Naive thymus-derived CD8-positive, alpha-beta T cell (primary cell): ENCODE data around the gene COX15. TPM values are rescaled to one million over a fixed set of nuclear protein-coding genes. Genes with fewer than 3 reads are reported as not detected.

Experiments
- ATAC-seq, 2 donors: fragments of 150-1000 bp; cut with Tn5 transposase in 1 of 2; sonication (Bioruptor Pico), chemical (Tn5 transposase) in 1 of 2; 1 replicate in 1 of 2; 2 replicates in 1 of 2; pipeline ENCODE4 v1.10.0; 2021; ENCODE audit warnings: mild to moderate bottlenecking in 2 of 2, moderate library complexity in 2 of 2
- POLR2A ChIA-PET: fragments of 350-600 bp; sonication (Branson Sonifier 250); formaldehyde crosslinking; loops from one replicate; lab custom pipeline; 2021; ENCODE audit warnings: antibody characterized with exemption; lab: Charles Lee
- DNase-seq, 10 donors: peaks; one replicate each; pipeline versions ENCODE4 v3.0.0 to v3.0.0-alpha.2; 2020 to 2022
- H3K27ac Mint-ChIP-seq, 10 donors: one replicate each; pipeline ENCODE4 v1.8.0; 2020 to 2022; ENCODE audit warnings: mild to moderate bottlenecking in 10 of 10, mixed read lengths in 10 of 10, moderate library complexity in 4 of 10, inconsistent platforms in 1 of 10
- H3K27me3 Mint-ChIP-seq, 5 donors: one replicate each; pipeline ENCODE4 v1.8.0; 2021 to 2022; ENCODE audit warnings: mixed read lengths in 5 of 5
- H3K36me3 Mint-ChIP-seq, 3 donors: one replicate each; pipeline ENCODE4 v1.8.0; 2020 to 2022; ENCODE audit warnings: mixed read lengths in 3 of 3, mild to moderate bottlenecking in 2 of 3, inconsistent platforms in 1 of 3
- H3K4me1 Mint-ChIP-seq, 4 donors: one replicate each; pipeline ENCODE4 v1.8.0; 2021 to 2022; ENCODE audit warnings: mixed read lengths in 4 of 4
- H3K4me3 Mint-ChIP-seq, 10 donors: one replicate each; pipeline ENCODE4 v1.8.0; 2020 to 2022; ENCODE audit warnings: mild to moderate bottlenecking in 10 of 10, mixed read lengths in 10 of 10, moderate library complexity in 6 of 10, inconsistent platforms in 1 of 10
- H3K9me3 Mint-ChIP-seq, 9 donors: one replicate each; pipeline ENCODE4 v1.8.0; 2020 to 2022; ENCODE audit warnings: mixed read lengths in 9 of 9, mild to moderate bottlenecking in 3 of 9, inconsistent platforms in 1 of 9, moderate library complexity in 1 of 9
- polyA plus RNA-seq, 3 donors: library from polyadenylated mRNA; unstranded; fragments of 300-500 nt; fragmentation: Illumina TruSeq; gene quantifications; one replicate each; pipeline ENCODE4 v1.2.3, GENCODE V29; 2021
- total RNA-seq, 8 experiments: library from RNA in 2 of 8; stranded (reverse) in 2 of 8; gene quantifications; one replicate each; pipeline ENCODE4 v1.2.3 and lab custom pipeline; 2021 to 2026

COX15 gene
- total RNA-seq (10 to 100 TPM; 34.2 to 39.4 TPM), polyA plus RNA-seq (10 to 100 TPM; 33.3 to 34.7 (median 33.8) TPM), total RNA-seq (lab: John Stamatoyannopoulos, UW) (13.3 to 35.1 (median 22.5) reads per million in 6 experiments)

GRCh38 chr10:99732033-99732842, at the start of gene COX15, which contains the start of gene CUTC:
COX15 (minus strand) TSS chr10:99732127; CDS start chr10:99732049, 78 bp downstream.
CUTC (plus strand) TSS chr10:99732234; CDS start chr10:99732349, 115 bp downstream.
- H3K4me1 Mint-ChIP-seq, result peaks cover 23 to 59% (median 52%) of the 10 kb centered on the region in 4 donors
- peak; percentile 88 for ATAC-seq

DNA sequence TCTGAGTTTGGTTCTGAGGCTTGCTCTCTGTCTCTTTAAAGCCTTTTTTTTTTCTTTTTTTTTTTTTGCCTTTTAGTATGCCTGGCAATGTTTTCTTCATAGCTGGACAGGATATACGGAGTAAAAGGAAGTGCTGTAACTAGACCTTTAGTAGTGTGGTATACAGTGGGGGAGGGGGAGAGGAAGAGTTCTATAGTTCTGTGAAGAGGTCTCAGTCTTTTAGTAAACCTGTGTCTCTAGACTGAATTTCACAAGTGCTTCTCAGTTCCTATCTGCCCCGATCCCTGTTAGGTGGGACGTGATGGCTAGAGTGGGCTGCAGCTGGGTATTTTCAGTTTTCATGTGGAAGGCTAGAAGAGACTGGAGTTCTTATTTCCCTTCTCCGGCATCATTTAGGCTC, 47.4 kb upstream of the COX15 start:
- ATAC-seq (no peak), DNase-seq (no peak)
- H3K27ac Mint-ChIP-seq, result no peak overlapping the region
- H3K36me3 Mint-ChIP-seq, result peaks cover 0 to 23% (median 14%) of the 10 kb centered on the region in 3 donors
- POLR2A ChIA-PET, result no interaction called here
- H3K9me3 Mint-ChIP-seq, result peaks cover 0 to 9% (median 0%) of the 10 kb centered on the region in 9 donors
- H3K4me3 Mint-ChIP-seq, result no peak overlapping the region
- H3K4me1 Mint-ChIP-seq, result peaks cover 3 to 23% (median 5%) of the 10 kb centered on the region in 4 donors
- H3K27me3 Mint-ChIP-seq, result peaks cover 0 to 2% (median 0%) of the 10 kb centered on the region in 5 donors

More at GRCh38 chr10:99732033-99732842, at the start of gene COX15, which contains the start of gene CUTC:
- peak; percentile 92 to 96 (median 93) for DNase-seq
- Mint-ChIP-seq H3K36me3 (peaks cover 5 to 43% (median 9%) of the 10 kb centered on the region in 3 donors), H3K4me3 (peak within 1 kb of the TSS; percentile 99 to 100 (median 100)), H3K27me3 (peaks cover 0 to 1% (median 0%) of the 10 kb centered on the region in 5 donors), H3K9me3 (no peaks in the 10 kb centered on the region), H3K27ac (peak within 1 kb of the TSS; percentile 97 to 100 (median 99))
- POLR2A ChIA-PET, result interaction anchor here (0.8 to 2.3 kb wide), 8 partner anchors 8 to 1995 kb away, joined by 3 to 14 read pairs (median 4); partner anchors contain the start of genes ENTPD7, GOT1, SLC25A28 and ZFYVE27

DNA sequence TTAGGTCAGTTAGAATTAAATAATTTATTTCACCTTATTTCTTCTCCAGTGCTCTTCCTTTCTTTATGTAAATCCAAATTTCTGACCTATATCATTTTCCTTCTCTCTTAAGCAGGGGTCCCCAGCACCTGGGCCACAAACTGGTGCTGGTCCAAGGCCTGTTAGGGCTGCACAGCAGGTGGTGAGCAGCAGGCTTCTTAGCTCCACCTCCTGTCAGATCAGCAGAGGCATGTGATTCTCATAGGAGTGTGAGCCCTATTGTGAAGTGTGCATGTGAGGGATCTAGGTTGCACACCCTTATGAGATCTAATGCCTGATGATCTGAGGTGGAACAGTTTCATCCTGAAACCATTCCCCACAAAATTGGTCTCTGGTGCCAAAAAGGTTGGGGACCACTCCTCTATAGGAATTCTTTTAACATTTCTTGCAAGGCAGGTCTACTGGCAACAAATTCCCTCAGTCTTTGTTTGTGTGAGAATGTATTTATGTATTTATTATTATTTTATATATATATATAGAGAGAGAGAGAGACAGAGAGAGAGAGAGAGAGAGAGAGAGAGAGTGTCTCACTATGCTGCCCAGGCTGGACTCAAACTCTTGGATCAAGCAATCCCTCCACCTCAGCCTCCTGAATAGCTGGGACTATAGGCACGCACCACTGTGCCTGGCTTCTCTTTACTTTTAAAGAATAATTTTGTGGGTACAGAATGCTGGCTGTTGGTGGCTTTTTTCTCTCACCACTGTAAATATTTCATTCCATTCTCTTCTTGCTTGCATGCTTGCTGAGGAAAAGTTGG, 46.2 kb upstream of the COX15 start:
- Mint-ChIP-seq H3K27me3 (peaks cover 0 to 2% (median 0%) of the 10 kb centered on the region in 5 donors), H3K36me3 (peaks cover 0 to 18% (median 14%) of the 10 kb centered on the region in 3 donors), H3K9me3 (peaks cover 0 to 9% (median 1%) of the 10 kb centered on the region in 9 donors), H3K4me3 (no peak overlapping the region), H3K4me1 (peaks cover 3 to 23% (median 5%) of the 10 kb centered on the region in 4 donors), H3K27ac (no peak overlapping the region)
- POLR2A ChIA-PET, result no interaction called here
- DNase-seq (no peak), ATAC-seq (no peak)

DNA sequence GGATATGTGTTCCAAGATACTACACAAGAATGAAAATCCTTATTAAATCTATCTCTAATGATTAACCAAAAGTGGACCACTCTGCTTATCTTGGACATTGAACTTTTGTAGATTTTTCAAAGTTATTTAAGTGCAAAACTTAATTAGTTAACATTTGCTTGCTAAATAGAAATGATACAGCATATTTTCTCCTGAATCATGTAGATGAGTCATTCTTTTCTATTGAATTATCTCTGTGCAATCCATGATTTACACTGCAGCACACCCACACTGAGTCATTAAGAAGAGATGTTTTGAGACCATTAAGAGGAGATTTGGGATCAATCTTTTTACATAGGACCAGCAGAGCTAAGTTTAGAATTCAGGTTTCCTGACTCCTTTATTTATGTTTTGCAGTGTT, 43.9 kb upstream of the COX15 start:
- Mint-ChIP-seq H3K9me3 (peaks cover 0 to 10% (median 2%) of the 10 kb centered on the region in 9 donors), H3K27me3 (peaks cover 0 to 2% (median 0%) of the 10 kb centered on the region in 5 donors), H3K4me1 (peaks cover 3 to 23% (median 5%) of the 10 kb centered on the region in 4 donors), H3K27ac (no peak overlapping the region), H3K4me3 (no peak overlapping the region), H3K36me3 (peaks cover 0 to 14% (median 13%) of the 10 kb centered on the region in 3 donors)
- POLR2A ChIA-PET, result no interaction called here
- ATAC-seq (no peak), DNase-seq (no peak)

GRCh38 chr10:99770408-99771045, 38.6 kb upstream of the COX15 start:
- peaks cover 0 to 7% (median 3%) of the 10 kb centered on the region in 4 donors for H3K4me1 Mint-ChIP-seq
- no peak overlapping the region for H3K27ac Mint-ChIP-seq
- H3K9me3 Mint-ChIP-seq, result peaks cover 0 to 17% (median 0%) of the 10 kb centered on the region in 9 donors
- DNase-seq (no peak), ATAC-seq (no peak)
- H3K36me3 Mint-ChIP-seq, result peaks cover 8 to 21% (median 11%) of the 10 kb centered on the region in 3 donors
- no peaks in the 10 kb centered on the region for H3K27me3 Mint-ChIP-seq
- no peak overlapping the region for H3K4me3 Mint-ChIP-seq
- POLR2A ChIA-PET, result no interaction called here

DNA sequence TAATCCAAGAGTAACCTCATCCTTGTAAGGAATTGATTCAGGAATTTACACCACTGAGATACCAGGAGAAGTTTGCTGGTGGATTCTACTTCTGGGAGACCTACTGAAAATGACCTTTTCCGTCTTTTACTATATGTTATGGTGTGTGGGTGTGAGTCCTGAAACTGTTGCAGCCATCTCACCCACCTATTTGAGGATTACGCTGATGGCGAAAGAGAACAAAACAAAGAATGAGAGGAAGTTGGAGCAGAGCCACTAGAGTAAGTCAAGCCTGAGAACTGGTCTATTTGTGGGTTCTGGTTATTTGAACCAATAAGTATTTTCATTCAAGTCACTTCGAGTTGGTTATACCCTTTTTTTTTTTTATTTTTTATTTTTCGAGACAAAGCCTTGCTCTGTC, 37.8 kb upstream of the COX15 start:
- Mint-ChIP-seq H3K4me1 (peaks cover 0 to 7% (median 3%) of the 10 kb centered on the region in 4 donors), H3K27me3 (no peaks in the 10 kb centered on the region), H3K27ac (no peak overlapping the region), H3K36me3 (peaks cover 8 to 21% (median 11%) of the 10 kb centered on the region in 3 donors), H3K4me3 (no peak overlapping the region), H3K9me3 (peaks cover 0 to 19% (median 0%) of the 10 kb centered on the region in 9 donors)
- ATAC-seq, result no peak
- POLR2A ChIA-PET, result no interaction called here
- no peak for DNase-seq

DNA sequence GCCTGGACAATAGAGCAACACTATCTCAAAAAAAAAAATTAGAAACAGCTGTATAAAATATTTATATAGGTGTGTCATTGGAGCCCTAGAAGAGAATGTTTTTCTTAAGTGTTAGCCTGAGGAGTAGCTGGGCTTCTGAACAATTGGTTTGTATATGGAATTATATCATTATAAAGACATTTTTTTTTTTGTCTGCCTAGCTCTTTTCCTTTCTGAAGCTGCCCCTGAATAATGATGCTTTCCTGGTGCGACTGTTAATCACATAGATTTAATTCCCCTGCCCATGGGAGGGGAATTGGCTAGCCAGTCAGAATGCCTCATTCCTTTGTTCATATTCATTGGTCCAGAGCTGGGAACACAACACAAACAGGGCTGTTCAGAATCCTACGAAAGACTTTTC, 36.6 kb upstream of the COX15 start:
- peaks cover 8 to 29% (median 15%) of the 10 kb centered on the region in 3 donors for H3K36me3 Mint-ChIP-seq
- no peak overlapping the region for H3K27ac Mint-ChIP-seq
- POLR2A ChIA-PET, result no interaction called here
- ATAC-seq (no peak), DNase-seq (no peak)
- H3K4me1 Mint-ChIP-seq, result peaks cover 0 to 7% (median 3%) of the 10 kb centered on the region in 4 donors
- H3K9me3 Mint-ChIP-seq, result peaks cover 0 to 30% (median 0%) of the 10 kb centered on the region in 9 donors
- no peak overlapping the region for H3K4me3 Mint-ChIP-seq
- H3K27me3 Mint-ChIP-seq, result no peaks in the 10 kb centered on the region

- POLR2A ChIA-PET, result interaction anchor here (0.6 kb wide), 1 partner anchor 1596 kb away, joined by 3 read pairs; no protein-coding TSS in a partner anchor
- H3K4me1 Mint-ChIP-seq, result peaks cover 0 to 7% (median 3%) of the 10 kb centered on the region in 4 donors
Measured at GRCh38 chr10:99767901-99768300, 36.0 kb upstream of the COX15 start.

DNA sequence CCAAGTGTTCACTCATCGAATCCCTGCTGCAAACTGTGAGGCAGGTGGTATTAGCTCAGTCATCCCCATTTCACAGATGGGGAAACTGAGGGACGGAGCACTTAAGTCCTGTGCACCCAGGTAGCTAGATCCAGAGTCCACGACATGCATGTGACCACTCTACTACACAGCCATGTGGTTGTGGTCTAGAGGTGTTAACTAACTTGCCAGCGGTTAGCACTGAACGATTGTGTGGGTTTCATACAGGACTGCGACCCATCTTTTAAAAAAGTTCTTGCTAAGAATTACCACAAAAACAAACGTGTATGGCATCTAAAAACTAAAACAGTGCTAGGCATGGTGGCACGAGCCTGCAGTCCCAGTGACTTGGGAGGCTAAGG, 34.4 kb upstream of the COX15 start:
- peaks cover 0 to 46% (median 7%) of the 10 kb centered on the region in 9 donors for H3K9me3 Mint-ChIP-seq
- H3K27ac Mint-ChIP-seq, result no peak overlapping the region
- POLR2A ChIA-PET, result no interaction called here
- ATAC-seq (no peak), DNase-seq (peak in 1 of 10 donors; percentile 9)
- H3K4me1 Mint-ChIP-seq, result peaks cover 0 to 7% (median 4%) of the 10 kb centered on the region in 4 donors
- peaks cover 22 to 42% (median 30%) of the 10 kb centered on the region in 3 donors for H3K36me3 Mint-ChIP-seq
- no peak overlapping the region for H3K4me3 Mint-ChIP-seq
- no peaks in the 10 kb centered on the region for H3K27me3 Mint-ChIP-seq

More at GRCh38 chr10:99767901-99768300, 36.0 kb upstream of the COX15 start:
- H3K27me3 Mint-ChIP-seq, result no peaks in the 10 kb centered on the region
- H3K36me3 Mint-ChIP-seq, result peaks cover 11 to 31% (median 19%) of the 10 kb centered on the region in 3 donors
- H3K4me3 Mint-ChIP-seq, result no peak overlapping the region
- no peak for ATAC-seq
- H3K27ac Mint-ChIP-seq, result no peak overlapping the region
- no peak for DNase-seq
- H3K9me3 Mint-ChIP-seq, result peaks cover 0 to 35% (median 0%) of the 10 kb centered on the region in 9 donors

DNA sequence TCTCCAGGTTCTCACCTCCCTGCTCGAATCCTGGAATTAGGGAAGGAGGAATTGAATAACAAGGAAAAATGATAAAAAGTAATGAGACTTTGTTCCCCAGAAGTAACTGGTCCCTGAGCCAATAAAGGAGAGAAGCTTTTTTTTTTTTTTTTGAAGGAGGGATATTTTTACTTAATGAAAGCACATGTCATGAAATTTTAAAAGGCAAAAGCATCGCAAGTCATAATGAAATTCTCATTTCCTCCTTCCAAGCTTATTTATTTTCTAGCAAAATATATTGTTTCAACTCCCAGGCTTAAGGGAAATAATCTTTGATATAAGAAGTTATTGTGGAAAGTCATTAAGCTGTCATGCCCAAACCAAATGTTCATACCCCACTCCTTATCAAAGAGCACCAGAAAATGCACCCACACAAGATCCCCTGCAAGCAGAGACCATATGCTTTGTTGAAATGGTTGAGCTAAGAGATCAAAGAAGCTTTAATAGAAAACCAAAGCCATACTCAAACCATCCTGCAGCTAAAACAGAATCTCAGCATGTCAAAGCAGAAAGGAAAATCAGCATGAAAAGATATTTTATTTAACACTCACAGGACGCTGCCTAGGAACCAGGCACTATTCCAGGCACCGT, 33.9 kb upstream of the COX15 start:
- peaks cover 0 to 7% (median 4%) of the 10 kb centered on the region in 4 donors for H3K4me1 Mint-ChIP-seq
- DNase-seq (no peak), ATAC-seq (no peak)
- H3K27me3 Mint-ChIP-seq, result no peaks in the 10 kb centered on the region
- H3K9me3 Mint-ChIP-seq, result peaks cover 0 to 48% (median 7%) of the 10 kb centered on the region in 9 donors
- H3K27ac Mint-ChIP-seq, result no peak overlapping the region
- peaks cover 27 to 43% (median 32%) of the 10 kb centered on the region in 3 donors for H3K36me3 Mint-ChIP-seq
- H3K4me3 Mint-ChIP-seq, result no peak overlapping the region
- POLR2A ChIA-PET, result no interaction called here

- peaks cover 0 to 38% (median 7%) of the 10 kb centered on the region in 9 donors for H3K9me3 Mint-ChIP-seq
- H3K27me3 Mint-ChIP-seq, result no peaks in the 10 kb centered on the region
- H3K36me3 Mint-ChIP-seq, result peaks cover 49 to 63% (median 60%) of the 10 kb centered on the region in 3 donors
- POLR2A ChIA-PET, result no interaction called here
- H3K4me1 Mint-ChIP-seq, result peaks cover 0 to 5% (median 3%) of the 10 kb centered on the region in 4 donors
- DNase-seq, result no peak
- H3K4me3 Mint-ChIP-seq, result no peak overlapping the region
- ATAC-seq, result no peak
- no peak overlapping the region for H3K27ac Mint-ChIP-seq
Measured at GRCh38 chr10:99761365-99761764, 29.4 kb upstream of the COX15 start.
